Fibroblast of skin of right quadriceps (primary cell): ENCODE data around the gene AMDHD2.
"Not testable (repeated sequence)": the region's sequence is repeated elsewhere in the genome, so short reads cannot be mapped to it uniquely, and the experiment has no call there.

ENCODE experiments used
- DNase-seq: peaks from one replicate; pipeline ENCODE4 v3.0.0-alpha.2; 2013

Gene AMDHD2

DNA sequence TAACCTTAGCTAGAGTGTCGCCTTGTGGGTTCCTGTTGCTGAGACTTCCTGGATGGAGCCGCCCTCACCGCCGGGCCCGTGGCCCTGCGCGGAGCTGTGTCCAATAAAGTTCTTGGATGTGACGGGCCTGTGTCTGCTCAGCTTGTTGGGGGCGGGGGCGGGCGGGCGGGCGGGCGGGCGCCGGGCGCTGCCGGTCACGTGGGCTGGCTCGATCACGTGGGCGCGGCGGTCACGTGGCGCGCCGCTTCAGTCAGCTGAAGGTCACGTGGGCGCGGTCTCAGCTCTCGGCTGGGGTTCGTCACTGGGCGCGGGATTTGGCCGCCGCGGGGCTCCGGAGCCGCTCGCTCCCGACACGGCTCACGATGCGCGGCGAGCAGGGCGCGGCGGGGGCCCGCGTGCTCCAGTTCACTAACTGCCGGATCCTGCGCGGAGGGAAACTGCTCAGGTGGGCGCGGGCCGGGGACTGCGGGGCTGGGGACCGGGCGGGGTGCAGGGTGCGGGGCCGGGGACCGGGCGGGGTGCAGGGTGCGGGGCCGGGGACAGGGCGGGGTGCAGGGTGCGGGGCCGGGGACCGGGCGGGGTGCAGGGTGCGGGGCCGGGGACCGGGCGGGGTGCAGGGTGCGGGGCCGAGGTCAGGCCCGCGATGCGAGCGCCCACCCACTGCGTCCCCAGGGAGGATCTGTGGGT lies at the start of gene AMDHD2:
AMDHD2 (plus strand) TSS at position 275 of the 687 bp plus-strand sequence; CDS start at position 363, 88 bp downstream.
- DNase-seq, result peak; percentile 91

- no peak for DNase-seq
Observed at GRCh38 chr16:2470603-2471015, 49.6 kb upstream of the AMDHD2 start.

GRCh38 chr16:2471016-2471652 lies 49.0 kb upstream of the AMDHD2 start, which contains the start of gene NTN3:
Gene NTN3 (plus strand): TSS chr16:2471297. CDS start chr16:2471702, 405 bp downstream.
- DNase-seq, result peak; percentile 32

GRCh38 chr16:2471653-2472487 lies 48.3 kb upstream of the AMDHD2 start:
- DNase-seq, result no peak

DNA sequence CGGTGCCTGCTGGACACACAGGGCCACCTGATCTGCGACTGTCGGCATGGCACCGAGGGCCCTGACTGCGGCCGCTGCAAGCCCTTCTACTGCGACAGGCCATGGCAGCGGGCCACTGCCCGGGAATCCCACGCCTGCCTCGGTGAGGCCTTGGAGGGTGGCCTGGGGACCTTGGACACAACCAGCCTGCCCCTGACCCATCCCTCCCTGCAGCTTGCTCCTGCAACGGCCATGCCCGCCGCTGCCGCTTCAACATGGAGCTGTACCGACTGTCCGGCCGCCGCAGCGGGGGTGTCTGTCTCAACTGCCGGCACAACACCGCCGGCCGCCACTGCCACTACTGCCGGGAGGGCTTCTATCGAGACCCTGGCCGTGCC lies 47.7 kb upstream of the AMDHD2 start:
- DNase-seq, result no peak

GRCh38 chr16:2472885-2473445 lies 47.2 kb upstream of the AMDHD2 start:
- no peak for DNase-seq

DNA sequence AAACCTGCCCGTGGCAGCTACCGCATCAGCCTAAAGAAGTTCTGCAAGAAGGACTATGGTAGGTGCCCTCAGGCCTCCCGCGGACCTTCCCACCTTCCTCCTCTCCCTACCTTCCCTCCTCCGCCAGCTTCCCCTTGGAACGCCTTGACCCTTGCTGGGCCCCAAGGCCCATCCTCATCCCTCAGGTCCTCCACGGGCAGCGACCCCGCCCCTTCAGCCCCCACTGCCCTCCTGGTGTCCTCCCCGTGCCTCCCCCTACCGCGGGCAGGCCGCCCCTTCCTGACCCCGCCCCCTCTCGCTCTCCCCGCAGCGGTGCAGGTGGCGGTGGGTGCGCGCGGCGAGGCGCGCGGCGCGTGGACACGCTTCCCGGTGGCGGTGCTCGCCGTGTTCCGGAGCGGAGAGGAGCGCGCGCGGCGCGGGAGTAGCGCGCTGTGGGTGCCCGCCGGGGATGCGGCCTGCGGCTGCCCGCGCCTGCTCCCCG lies 46.7 kb upstream of the AMDHD2 start:
- no peak for DNase-seq

GRCh38 chr16:2473999-2474876 lies 45.9 kb upstream of the AMDHD2 start:
- no peak for DNase-seq

DNA sequence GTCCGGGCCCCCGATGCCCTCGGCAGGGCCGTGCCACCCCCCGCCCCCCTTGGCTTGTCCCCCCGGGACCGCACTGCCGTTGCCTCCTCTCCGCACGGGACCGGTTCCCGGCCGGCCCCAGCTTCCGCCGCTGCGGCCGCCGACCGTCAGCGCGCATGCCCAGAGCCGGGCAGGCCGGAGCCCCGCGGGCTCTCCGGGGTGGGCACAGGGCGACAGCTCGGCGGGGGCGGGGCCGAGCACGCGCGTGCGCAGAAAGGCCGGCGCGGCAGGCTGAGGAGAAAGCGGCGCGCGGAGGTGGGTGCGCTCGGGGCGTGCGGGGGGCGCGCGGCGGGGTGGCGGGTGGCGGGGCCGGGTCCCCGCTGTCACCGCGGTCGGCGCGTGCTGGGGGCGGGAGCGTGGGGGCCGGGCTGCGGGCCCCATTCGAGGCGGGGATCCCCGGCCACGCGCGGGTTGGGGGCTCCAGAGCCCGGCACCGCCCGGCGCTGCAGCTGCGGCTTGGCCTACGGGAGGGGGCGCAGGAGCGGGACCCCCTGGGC lies 45.2 kb upstream of the AMDHD2 start, which contains the start of gene TBC1D24:
TBC1D24 (plus strand) TSS at position 251 of the 536 bp plus-strand sequence. CDS start 21,022 bp downstream, outside the sequence.
- peak; percentile 83 for DNase-seq

GRCh38 chr16:2475413-2476344 lies 44.5 kb upstream of the AMDHD2 start:
- DNase-seq, result no peak

GRCh38 chr16:2476345-2476720 lies 43.8 kb upstream of the AMDHD2 start:
- DNase-seq, result no peak

- DNase-seq, result no peak
Observed at GRCh38 chr16:2476741-2477140, 43.4 kb upstream of the AMDHD2 start.

- DNase-seq, result no peak
Observed at GRCh38 chr16:2477327-2477726, 42.8 kb upstream of the AMDHD2 start.

DNA sequence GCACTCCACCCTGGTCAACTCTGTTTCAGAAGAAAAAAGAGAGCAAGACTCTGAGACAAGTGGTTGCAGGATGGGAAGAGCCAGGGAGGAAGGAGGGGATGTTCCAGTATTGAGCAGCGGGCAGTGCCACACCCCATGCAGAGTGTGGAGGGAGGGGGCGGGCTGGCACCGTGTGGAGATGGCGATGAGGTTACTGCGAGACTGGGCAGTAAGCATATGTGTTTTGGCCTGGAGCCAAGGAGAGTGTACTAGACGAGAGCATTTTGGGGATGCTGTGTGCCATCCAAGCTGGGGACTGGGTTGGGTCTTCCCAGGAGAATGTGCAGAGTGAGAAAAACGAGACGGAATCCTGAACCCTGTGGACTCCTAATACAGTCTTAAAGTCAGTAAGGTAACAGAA lies 41.9 kb upstream of the AMDHD2 start:
- no peak for DNase-seq

GRCh38 chr16:2479996-2480395 lies 40.2 kb upstream of the AMDHD2 start:
- DNase-seq, result not testable (repeated sequence)

- DNase-seq, result no peak
Observed at GRCh38 chr16:2480948-2481347, 39.2 kb upstream of the AMDHD2 start.

GRCh38 chr16:2481676-2482075 lies 38.5 kb upstream of the AMDHD2 start:
- DNase-seq, result no peak

DNA sequence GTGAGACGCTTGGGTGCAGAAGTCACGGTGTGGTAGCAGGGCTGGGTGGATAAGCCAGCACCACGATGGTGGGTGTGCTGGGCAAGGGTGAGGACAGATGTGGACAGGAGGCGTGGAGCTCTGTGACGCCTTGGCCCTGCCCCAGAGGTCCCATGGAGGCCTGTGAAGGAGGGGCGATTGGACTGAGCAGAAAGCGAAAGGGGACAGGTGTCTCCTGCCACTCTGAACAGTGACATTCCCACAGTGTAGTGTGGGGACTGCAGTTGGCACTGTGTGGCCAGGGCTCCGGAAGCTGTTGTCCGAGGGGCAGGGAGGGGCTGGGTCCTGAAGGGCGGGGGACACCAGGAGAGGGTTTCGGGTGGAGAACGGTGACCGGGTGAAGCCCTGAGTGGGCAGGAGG lies 37.9 kb upstream of the AMDHD2 start:
- DNase-seq, result no peak

GRCh38 chr16:2482708-2483534 lies 37.2 kb upstream of the AMDHD2 start:
- DNase-seq, result peak; percentile 50
